Esophagus squamous epithelium (tissue), 4 donors: ENCODE results near the gene MTMR11.
A peak's percentile ranks its signal among the peaks of the same experiment; 100 is the strongest.

Experiments
- POLR2A ChIP-seq, 4 donors: fragments of 450-650 bp; IDR thresholded peaks; one replicate each; pipeline ENCODE4 v1.6.1; 2017; ENCODE audit warnings: antibody characterized with exemption in 4 of 4, mild to moderate bottlenecking in 4 of 4, moderate library complexity in 3 of 4
- TF ChIP-seq, protein P1 (sequence below), 6 experiments: fragments of 450-650 bp in 4 of 6; fragments of 200-600 bp in 2 of 6; sonication (generic) in 2 of 6; IDR thresholded peaks; one replicate each; pipeline ENCODE4 v1.5.1; 2016 to 2019; ENCODE audit warnings: antibody characterized with exemption in 6 of 6, mild to moderate bottlenecking in 4 of 6, moderate library complexity in 4 of 6

DNA sequence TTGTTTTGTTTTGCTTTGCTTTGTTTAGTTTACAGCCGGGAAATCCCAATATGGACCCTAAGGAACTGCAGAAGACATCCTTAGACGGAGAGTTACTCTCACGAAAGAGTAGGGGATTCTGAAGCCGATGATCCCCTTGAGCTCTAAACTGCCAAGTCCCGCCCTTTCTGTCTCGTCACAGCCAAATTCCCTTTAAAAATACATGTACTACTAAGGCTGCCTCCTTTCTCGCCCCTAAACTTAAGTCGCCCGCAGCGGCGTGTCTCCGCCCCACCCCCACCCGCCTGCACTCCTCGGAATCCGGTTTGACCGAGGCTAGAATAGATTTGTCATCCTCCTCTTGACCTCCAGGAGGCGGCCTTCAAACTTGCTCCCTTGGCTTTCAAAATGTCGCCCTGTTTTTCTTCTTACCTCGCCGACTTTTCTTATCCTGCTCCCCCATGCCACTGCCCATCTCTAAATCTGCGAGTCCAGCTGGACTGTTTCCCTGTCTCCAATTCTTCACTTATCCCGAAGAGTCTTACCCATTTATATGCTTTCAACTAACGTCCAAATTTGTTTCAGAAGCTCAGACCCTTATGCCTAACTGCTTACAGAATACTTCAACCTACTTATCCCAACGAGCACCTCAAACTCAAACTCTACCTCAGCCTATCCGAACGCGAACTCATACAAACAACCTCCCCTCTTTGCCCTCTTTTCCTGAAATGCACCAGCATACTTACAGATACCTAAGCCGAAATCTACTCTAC, 48.3 kb downstream of the MTMR11 start:
- TF ChIP-seq, protein P1, sequence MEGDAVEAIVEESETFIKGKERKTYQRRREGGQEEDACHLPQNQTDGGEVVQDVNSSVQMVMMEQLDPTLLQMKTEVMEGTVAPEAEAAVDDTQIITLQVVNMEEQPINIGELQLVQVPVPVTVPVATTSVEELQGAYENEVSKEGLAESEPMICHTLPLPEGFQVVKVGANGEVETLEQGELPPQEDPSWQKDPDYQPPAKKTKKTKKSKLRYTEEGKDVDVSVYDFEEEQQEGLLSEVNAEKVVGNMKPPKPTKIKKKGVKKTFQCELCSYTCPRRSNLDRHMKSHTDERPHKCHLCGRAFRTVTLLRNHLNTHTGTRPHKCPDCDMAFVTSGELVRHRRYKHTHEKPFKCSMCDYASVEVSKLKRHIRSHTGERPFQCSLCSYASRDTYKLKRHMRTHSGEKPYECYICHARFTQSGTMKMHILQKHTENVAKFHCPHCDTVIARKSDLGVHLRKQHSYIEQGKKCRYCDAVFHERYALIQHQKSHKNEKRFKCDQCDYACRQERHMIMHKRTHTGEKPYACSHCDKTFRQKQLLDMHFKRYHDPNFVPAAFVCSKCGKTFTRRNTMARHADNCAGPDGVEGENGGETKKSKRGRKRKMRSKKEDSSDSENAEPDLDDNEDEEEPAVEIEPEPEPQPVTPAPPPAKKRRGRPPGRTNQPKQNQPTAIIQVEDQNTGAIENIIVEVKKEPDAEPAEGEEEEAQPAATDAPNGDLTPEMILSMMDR (IDR thresholded peaks at IDR 0.05) = peak in 5 of 6 experiments; percentile 41 to 60 (median 57)
- TF ChIP-seq POLR2A (IDR thresholded peaks at IDR 0.05) = peak in 2 of 4 donors; percentile 24 to 63
